ENCODE data around the gene PTCH1.

The PTCH1 gene

GRCh38 chr9:95458666-95459065, 58.1 kb downstream of the PTCH1 start:
- FAIRE-seq (no peak), DNase-seq (ENCODE audit: insufficient read length, low spot score) (no peak)
- no peak for TF ChIP-seq CTCF (IDR thresholded peaks at IDR 0.05; ENCODE audit: insufficient read depth, missing control alignments)

DNA sequence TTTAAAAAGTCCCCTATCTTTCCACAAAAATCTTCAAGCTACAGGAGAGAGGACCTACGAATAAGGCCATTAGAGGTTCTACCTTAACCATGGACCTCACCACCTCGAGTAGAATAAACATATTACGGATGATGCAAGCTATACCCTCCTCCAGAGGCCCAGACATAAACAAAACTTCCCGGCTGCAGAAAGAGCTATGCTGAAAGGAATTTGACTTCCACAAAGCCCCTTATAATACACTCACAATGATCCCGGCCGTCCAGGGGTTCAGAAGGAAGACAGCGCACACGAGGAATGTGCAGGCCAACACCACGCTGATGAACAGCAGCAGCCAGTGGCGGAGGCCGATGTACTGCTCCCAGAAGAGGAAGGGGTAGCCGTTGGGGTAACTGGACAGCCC, 59.0 kb downstream of the PTCH1 start:
- DNase-seq (ENCODE audit: insufficient read length, low spot score) (no peak), FAIRE-seq (no peak)
- TF ChIP-seq CTCF (IDR thresholded peaks at IDR 0.05; ENCODE audit: insufficient read depth, missing control alignments): no peak

- DNase-seq (ENCODE audit: insufficient read length, low spot score) (no peak), FAIRE-seq (no peak)
- TF ChIP-seq CTCF (IDR thresholded peaks at IDR 0.05; ENCODE audit: insufficient read depth, missing control alignments): no peak
Observed at GRCh38 chr9:95455714-95456113, 61.1 kb downstream of the PTCH1 start.

DNA sequence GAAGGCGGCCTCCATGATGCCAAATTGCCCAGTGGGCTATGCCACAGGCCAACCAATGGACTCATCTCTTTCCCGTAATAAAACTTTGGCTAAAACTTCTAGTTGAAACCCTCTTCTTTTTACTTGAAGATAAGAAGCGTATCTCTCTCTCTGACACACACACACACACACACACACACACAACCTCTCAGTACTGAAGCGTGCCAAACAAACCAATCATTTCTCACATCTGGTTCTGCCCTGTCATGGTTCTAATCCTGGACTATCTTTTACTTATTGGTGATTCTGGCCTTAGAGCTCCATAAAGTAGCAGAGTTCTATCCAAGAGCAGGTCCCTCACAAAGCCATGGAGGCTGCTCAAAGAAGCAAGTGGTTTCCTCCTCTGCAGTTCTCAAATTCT, 64.6 kb downstream of the PTCH1 start:
- DNase-seq (ENCODE audit: insufficient read length, low spot score) (no peak), FAIRE-seq (no peak)
- no peak for TF ChIP-seq CTCF (IDR thresholded peaks at IDR 0.05; ENCODE audit: insufficient read depth, missing control alignments)

DNA sequence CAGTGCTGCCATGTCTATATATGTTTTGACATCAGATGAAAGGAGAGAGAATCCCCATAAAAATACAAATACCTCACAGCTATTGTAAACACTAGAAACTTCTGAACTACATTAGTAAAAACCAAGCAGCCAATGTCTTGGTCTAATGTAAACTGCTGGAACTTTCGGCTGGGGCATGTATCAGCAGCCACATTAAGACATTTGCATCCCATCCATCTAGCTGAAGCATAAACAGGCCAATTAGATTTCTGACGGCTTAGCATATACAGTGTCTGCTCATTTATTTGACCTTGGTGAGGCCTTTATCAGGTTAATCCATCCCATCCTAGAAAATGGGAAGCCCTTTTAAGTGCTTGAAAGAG, 65.7 kb downstream of the PTCH1 start:
- TF ChIP-seq CTCF (IDR thresholded peaks at IDR 0.05; ENCODE audit: insufficient read depth, missing control alignments): no peak
- no peak for FAIRE-seq
- no peak for DNase-seq (ENCODE audit: insufficient read length, low spot score)

- no peak for TF ChIP-seq CTCF (IDR thresholded peaks at IDR 0.05; ENCODE audit: insufficient read depth, missing control alignments)
- FAIRE-seq: no peak
- no peak for DNase-seq (ENCODE audit: insufficient read length, low spot score)
Observed at GRCh38 chr9:95450171-95451064, 66.4 kb downstream of the PTCH1 start.

DNA sequence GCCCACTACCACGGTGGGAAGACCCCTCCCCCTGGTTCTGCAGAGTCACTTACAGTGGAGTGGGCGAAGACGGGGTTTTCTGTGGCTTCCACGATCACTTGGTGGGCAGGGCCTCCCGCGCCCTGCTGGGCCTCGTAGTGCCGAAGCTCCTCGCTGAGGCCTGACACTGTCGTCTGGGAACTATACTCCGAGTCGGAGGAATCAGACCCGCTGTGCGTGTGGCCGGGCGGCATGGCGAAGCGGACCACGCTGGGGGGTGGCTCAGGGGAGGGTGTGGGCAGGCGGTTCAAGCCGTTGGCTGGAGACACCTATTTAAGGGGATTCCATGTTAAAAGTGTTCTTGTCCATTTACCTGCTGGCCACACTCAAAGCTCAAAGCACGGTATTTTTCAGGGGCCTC, 67.8 kb downstream of the PTCH1 start:
- no peak for FAIRE-seq

More for the DNA sequence above, 67.8 kb downstream of the PTCH1 start:
- no peak for DNase-seq (ENCODE audit: insufficient read length, low spot score)
- no peak for TF ChIP-seq CTCF (IDR thresholded peaks at IDR 0.05; ENCODE audit: insufficient read depth, missing control alignments)
